Dedifferentiated amniotic fluid mesenchymal stem cell (primary cell): ENCODE results near the gene EFNA5.

Source experiments
- DNase-seq: peaks from one replicate; pipeline ENCODE4 v3.0.0-alpha.2; 2016; ENCODE audit errors: extremely low spot score

Gene EFNA5

GRCh38 chr5:107639990-107640389, 30.7 kb downstream of the EFNA5 start:
- DNase-seq: no peak

GRCh38 chr5:107636555-107636954, 34.2 kb downstream of the EFNA5 start:
- DNase-seq: no peak

GRCh38 chr5:107636068-107636467, 34.7 kb downstream of the EFNA5 start:
- no peak for DNase-seq

- DNase-seq: no peak
These were observed 35.5 kb downstream of the EFNA5 start for GRCh38 chr5:107634981-107635848.

- DNase-seq: no peak
These were observed 37.4 kb downstream of the EFNA5 start for GRCh38 chr5:107633171-107633901.

GRCh38 chr5:107631805-107632362, 38.9 kb downstream of the EFNA5 start:
- no peak for DNase-seq

GRCh38 chr5:107630184-107630583, 40.6 kb downstream of the EFNA5 start:
- DNase-seq: no peak

- no peak for DNase-seq
These were observed 46.5 kb downstream of the EFNA5 start for GRCh38 chr5:107624235-107624634.

- DNase-seq: no peak
These were observed 49.6 kb downstream of the EFNA5 start for GRCh38 chr5:107621089-107621488.

- no peak for DNase-seq
These were observed 51.0 kb downstream of the EFNA5 start for GRCh38 chr5:107619781-107620180.

GRCh38 chr5:107618242-107618641, 52.5 kb downstream of the EFNA5 start:
- no peak for DNase-seq

GRCh38 chr5:107617052-107617451, 53.7 kb downstream of the EFNA5 start:
- no peak for DNase-seq

- DNase-seq: no peak
These were observed 54.5 kb downstream of the EFNA5 start for GRCh38 chr5:107616213-107616612.

GRCh38 chr5:107615299-107615817, 55.4 kb downstream of the EFNA5 start:
- DNase-seq: no peak

GRCh38 chr5:107612541-107612940, 58.2 kb downstream of the EFNA5 start:
- DNase-seq: no peak

- DNase-seq: no peak
These were observed 59.9 kb downstream of the EFNA5 start for GRCh38 chr5:107610798-107611197.

GRCh38 chr5:107607671-107608345, 62.9 kb downstream of the EFNA5 start:
- no peak for DNase-seq

- DNase-seq: no peak
These were observed 63.5 kb downstream of the EFNA5 start for GRCh38 chr5:107607196-107607595.

- DNase-seq: no peak
These were observed 65.1 kb downstream of the EFNA5 start for GRCh38 chr5:107605596-107606125.

- DNase-seq: no peak
These were observed 65.7 kb downstream of the EFNA5 start for GRCh38 chr5:107604990-107605389.

- DNase-seq: no peak
These were observed 66.4 kb downstream of the EFNA5 start for GRCh38 chr5:107604146-107604910.
